GM06990 (cell line): ENCODE results near the gene MDFI.

Source experiments
- DNase-seq: peaks from one replicate; pipeline ENCODE4 v3.0.0-alpha.2; 2011; ENCODE audit not compliant: insufficient read length; ENCODE audit errors: extremely low read depth
- H3K27me3 ChIP-seq: replicated peaks from 2 replicates; pipeline ENCODE4 v1.6.0; 2011; ENCODE audit warnings: low read length; ENCODE audit not compliant: control insufficient read depth, insufficient read depth
- H3K36me3 ChIP-seq: 2 replicates; pipeline ENCODE4 v1.5.1; 2011; ENCODE audit warnings: low read length; ENCODE audit not compliant: control insufficient read depth, insufficient read depth
- H3K4me3 ChIP-seq: replicated peaks from 2 replicates; pipeline ENCODE4 v1.5.1; 2011; ENCODE audit warnings: low read depth, mild to moderate bottlenecking, control low read depth, low read length
- TF ChIP-seq, protein P1 (sequence below): IDR thresholded peaks from 2 replicates; pipeline ENCODE4 v1.5.1; 2011; ENCODE audit warnings: low read length, control low read depth, mild to moderate bottlenecking, inconsistent platforms; ENCODE audit not compliant: insufficient read depth, poor library complexity, severe bottlenecking

MDFI gene

DNA sequence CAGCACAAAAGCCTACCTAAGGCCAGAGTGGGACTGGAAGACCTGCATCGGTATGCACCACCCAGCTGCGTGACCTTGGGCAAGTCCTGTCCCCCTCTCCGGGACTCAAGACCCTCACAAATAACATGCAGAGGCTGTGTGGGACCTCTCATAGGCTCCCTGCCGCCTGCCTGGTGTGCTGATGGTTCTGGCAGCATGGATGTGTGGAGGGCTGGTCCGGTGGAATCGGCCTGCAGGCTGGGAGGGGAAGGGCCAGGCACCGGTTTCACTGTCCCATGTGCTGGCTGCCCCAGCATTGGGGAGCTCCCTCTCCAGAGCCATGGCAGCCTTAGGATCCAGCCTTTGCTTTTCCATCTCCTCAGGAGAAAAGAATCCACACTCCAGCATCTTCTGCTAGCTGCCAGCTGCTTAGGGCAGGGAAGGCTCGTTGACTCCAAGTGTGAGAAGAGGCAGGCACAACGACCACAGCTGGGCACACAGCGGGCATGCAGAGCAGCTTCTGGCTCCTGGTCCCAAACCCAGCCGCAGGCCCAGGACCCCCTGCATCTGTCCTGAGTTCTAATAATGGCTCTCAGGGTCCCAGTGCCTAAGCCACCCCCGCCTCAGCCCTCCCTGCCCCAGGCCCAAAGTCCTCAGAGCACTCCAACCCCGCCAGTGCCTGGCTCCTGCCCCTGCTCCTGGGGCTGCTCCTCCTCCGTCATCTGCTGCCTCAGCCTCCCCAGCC is 64.7 kb downstream of the MDFI start:
- DNase-seq, result no peak
- H3K27me3 ChIP-seq, result no peaks in the 10 kb centered on the region
- peaks cover 23% of the 10 kb centered on the region for H3K36me3 ChIP-seq
- TF ChIP-seq, protein P1, sequence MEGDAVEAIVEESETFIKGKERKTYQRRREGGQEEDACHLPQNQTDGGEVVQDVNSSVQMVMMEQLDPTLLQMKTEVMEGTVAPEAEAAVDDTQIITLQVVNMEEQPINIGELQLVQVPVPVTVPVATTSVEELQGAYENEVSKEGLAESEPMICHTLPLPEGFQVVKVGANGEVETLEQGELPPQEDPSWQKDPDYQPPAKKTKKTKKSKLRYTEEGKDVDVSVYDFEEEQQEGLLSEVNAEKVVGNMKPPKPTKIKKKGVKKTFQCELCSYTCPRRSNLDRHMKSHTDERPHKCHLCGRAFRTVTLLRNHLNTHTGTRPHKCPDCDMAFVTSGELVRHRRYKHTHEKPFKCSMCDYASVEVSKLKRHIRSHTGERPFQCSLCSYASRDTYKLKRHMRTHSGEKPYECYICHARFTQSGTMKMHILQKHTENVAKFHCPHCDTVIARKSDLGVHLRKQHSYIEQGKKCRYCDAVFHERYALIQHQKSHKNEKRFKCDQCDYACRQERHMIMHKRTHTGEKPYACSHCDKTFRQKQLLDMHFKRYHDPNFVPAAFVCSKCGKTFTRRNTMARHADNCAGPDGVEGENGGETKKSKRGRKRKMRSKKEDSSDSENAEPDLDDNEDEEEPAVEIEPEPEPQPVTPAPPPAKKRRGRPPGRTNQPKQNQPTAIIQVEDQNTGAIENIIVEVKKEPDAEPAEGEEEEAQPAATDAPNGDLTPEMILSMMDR, result no peak
- no peak overlapping the region; the same call in 1 of the 2 replicates for H3K4me3 ChIP-seq
